CD4-positive, alpha-beta T cell (primary cell): ENCODE results near the gene TRAK2. TPM values are rescaled to one million over a fixed set of nuclear protein-coding genes. Genes with fewer than 3 reads are reported as not detected.

Experiments
- ATAC-seq: fragments of 200-7000 bp; cut with Tn5 transposase; one replicate; pipeline ENCODE4 v1.10.0; 2022; ENCODE audit warnings: mild to moderate bottlenecking; ENCODE audit not compliant: poor library complexity
- CTCF ChIA-PET: fragments of 350-600 bp; sonication (Branson Sonifier 250); formaldehyde crosslinking; loops from one replicate; lab custom pipeline; 2021; ENCODE audit warnings: antibody characterized with exemption, inconsistent platforms; lab: Charles Lee
- POLR2A ChIA-PET: fragments of 350-600 bp; sonication (Branson Sonifier 250); formaldehyde crosslinking; loops from one replicate; lab custom pipeline; 2021; ENCODE audit warnings: antibody characterized with exemption, inconsistent platforms; lab: Charles Lee
- DNase-seq, 14 experiments: peaks; one replicate each; pipeline ENCODE4 v3.0.0-alpha.2; 2013 to 2020; ENCODE audit warnings: mixed read lengths in 2 of 14
- H3K27ac ChIP-seq, 2 donors: one replicate each; pipeline versions ENCODE4 v1.5.1 to v1.7.0; 2013; ENCODE audit warnings: low read length in 2 of 2, low read depth in 1 of 2, mild to moderate bottlenecking in 1 of 2
- H3K27me3 ChIP-seq, 2 experiments: 1 replicate in 1 of 2; 2 replicates in 1 of 2; pipeline versions ENCODE4 v1.6.1 to v1.7.0; 2013; ENCODE audit warnings: low read length in 2 of 2, control low read depth in 1 of 2, mild to moderate bottlenecking in 1 of 2, moderate library complexity in 1 of 2; ENCODE audit not compliant: insufficient read depth in 2 of 2, control insufficient read depth in 1 of 2
- H3K36me3 ChIP-seq: one replicate; pipeline ENCODE4 v1.6.1; 2013; ENCODE audit warnings: low read length, control low read depth; ENCODE audit not compliant: insufficient read depth
- H3K4me1 ChIP-seq: one replicate; pipeline ENCODE4 v1.6.1; 2013; ENCODE audit warnings: low read length, control low read depth; ENCODE audit not compliant: insufficient read depth
- H3K4me3 ChIP-seq: one replicate; pipeline ENCODE4 v1.5.1; 2013; ENCODE audit warnings: mild to moderate bottlenecking, low read length, moderate library complexity
- H3K9me3 ChIP-seq, 2 experiments: 1 replicate in 1 of 2; 2 replicates in 1 of 2; pipeline versions ENCODE4 v1.6.1 to v1.7.0; 2013; ENCODE audit warnings: low read length in 2 of 2, mild to moderate bottlenecking in 2 of 2, control low read depth in 1 of 2, moderate library complexity in 1 of 2; ENCODE audit not compliant: control insufficient read depth in 1 of 2, insufficient read depth in 1 of 2
- H3K27ac Mint-ChIP-seq: one replicate; pipeline ENCODE4 v1.8.0; 2020; ENCODE audit warnings: mixed read lengths
- H3K27me3 Mint-ChIP-seq: one replicate; pipeline ENCODE4 v1.8.0; 2021; ENCODE audit warnings: mixed read lengths
- H3K36me3 Mint-ChIP-seq: one replicate; pipeline ENCODE4 v1.8.0; 2021; ENCODE audit warnings: low read depth, mixed read lengths
- H3K4me1 Mint-ChIP-seq: one replicate; pipeline ENCODE4 v1.8.0; 2021; ENCODE audit warnings: low read depth, mixed read lengths
- H3K4me3 Mint-ChIP-seq: one replicate; pipeline ENCODE4 v1.8.0; 2020; ENCODE audit warnings: mild to moderate bottlenecking, mixed read lengths
- H3K9me3 Mint-ChIP-seq: one replicate; pipeline ENCODE4 v1.8.0; 2020; ENCODE audit warnings: mixed read lengths
- CTCF ChIP-seq: fragments of 200-600 bp; IDR thresholded peaks from one replicate; pipeline ENCODE4 v1.8.0; 2022; ENCODE audit warnings: antibody characterized with exemption, mild to moderate bottlenecking
- intact Hi-C, 2 experiments: fragments of 100-400 bp; cut with DNase I in 1 of 2; cut with micrococcal nuclease in 1 of 2; formaldehyde crosslinking; loops; one replicate each; pipeline versions ENCODE4 v1.15.1 to v1.9.0; 2023 to 2025; cut with DNase I, micrococcal nuclease
- total RNA-seq, 174 experiments: library from RNA in 2 of 174; stranded (reverse) in 2 of 174; gene quantifications; one replicate each; pipeline ENCODE4 v1.2.3 and lab custom pipeline; 2021 to 2026

Gene TRAK2
- total RNA-seq, 2 experiments from 2014 or later, result 32.5 to 35.6 TPM

GRCh38 chr2:201408931-201409330 lies 42.3 kb downstream of the TRAK2 start:
- no peak for TF ChIP-seq CTCF
- H3K4me3 Mint-ChIP-seq, result no peak overlapping the region
- POLR2A ChIA-PET, result no interaction called here
- DNase-seq (no peak), ATAC-seq (no peak)
- no peak overlapping the region for H3K27ac Mint-ChIP-seq
- no peaks in the 10 kb centered on the region for H3K27me3 Mint-ChIP-seq
- H3K9me3 Mint-ChIP-seq, result no peaks in the 10 kb centered on the region
- CTCF ChIA-PET, result no interaction called here
- Histone ChIP-seq H3K27ac (no peak overlapping the region), H3K27me3 (no peaks in the 10 kb centered on the region), H3K36me3 (peaks cover 8% of the 10 kb centered on the region), H3K4me3 (no peak overlapping the region), H3K9me3 (no peaks in the 10 kb centered on the region), H3K4me1 (peaks cover 8% of the 10 kb centered on the region)
- peaks cover 32% of the 10 kb centered on the region for H3K4me1 Mint-ChIP-seq
- peaks cover 44% of the 10 kb centered on the region for H3K36me3 Mint-ChIP-seq
- intact Hi-C loops, result no loop called here

GRCh38 chr2:201407265-201407664 lies 44.0 kb downstream of the TRAK2 start:
- Mint-ChIP-seq H3K27me3 (no peaks in the 10 kb centered on the region), H3K4me3 (no peak overlapping the region), H3K9me3 (no peaks in the 10 kb centered on the region), H3K27ac (no peak overlapping the region), H3K36me3 (peaks cover 57% of the 10 kb centered on the region), H3K4me1 (peaks cover 48% of the 10 kb centered on the region)
- H3K27me3 ChIP-seq, result no peaks in the 10 kb centered on the region
- TF ChIP-seq CTCF, result no peak
- no peaks in the 10 kb centered on the region for H3K4me1 ChIP-seq
- no peak overlapping the region for H3K27ac ChIP-seq
- POLR2A ChIA-PET, result no interaction called here
- no peaks in the 10 kb centered on the region for H3K9me3 ChIP-seq
- H3K4me3 ChIP-seq, result no peak overlapping the region
- DNase-seq, result no peak
- CTCF ChIA-PET, result no interaction called here
- intact Hi-C loops, result no loop called here
- peaks cover 10% of the 10 kb centered on the region for H3K36me3 ChIP-seq
- ATAC-seq, result no peak

- ATAC-seq, result no peak
- Mint-ChIP-seq H3K4me3 (no peak overlapping the region), H3K4me1 (peaks cover 48% of the 10 kb centered on the region), H3K27ac (no peak overlapping the region), H3K36me3 (peaks cover 60% of the 10 kb centered on the region), H3K9me3 (no peaks in the 10 kb centered on the region), H3K27me3 (no peaks in the 10 kb centered on the region)
- Histone ChIP-seq H3K27me3 (no peaks in the 10 kb centered on the region), H3K9me3 (no peaks in the 10 kb centered on the region), H3K4me1 (no peaks in the 10 kb centered on the region), H3K27ac (no peak overlapping the region), H3K4me3 (no peak overlapping the region), H3K36me3 (peaks cover 10% of the 10 kb centered on the region)
- ChIA-PET POLR2A (no interaction called here), CTCF (no interaction called here)
- no peak for DNase-seq
- intact Hi-C loops, result no loop called here
- no peak for TF ChIP-seq CTCF
These were observed 45.1 kb downstream of the TRAK2 start for GRCh38 chr2:201406077-201406662.
